C4-2B (cell line): ENCODE data around the gene CRELD1.

ENCODE experiments used
- ZFX ChIP-seq: fragments of 450-650 bp; IDR thresholded peaks from 2 replicates; pipeline ENCODE4 v1.6.1; 2017
- TF ChIP-seq, protein P1 (sequence below): fragments of 450-650 bp; conservative IDR thresholded peaks from 2 replicates; pipeline ENCODE4 v1.5.1; 2017; ENCODE audit warnings: mild to moderate bottlenecking

DNA sequence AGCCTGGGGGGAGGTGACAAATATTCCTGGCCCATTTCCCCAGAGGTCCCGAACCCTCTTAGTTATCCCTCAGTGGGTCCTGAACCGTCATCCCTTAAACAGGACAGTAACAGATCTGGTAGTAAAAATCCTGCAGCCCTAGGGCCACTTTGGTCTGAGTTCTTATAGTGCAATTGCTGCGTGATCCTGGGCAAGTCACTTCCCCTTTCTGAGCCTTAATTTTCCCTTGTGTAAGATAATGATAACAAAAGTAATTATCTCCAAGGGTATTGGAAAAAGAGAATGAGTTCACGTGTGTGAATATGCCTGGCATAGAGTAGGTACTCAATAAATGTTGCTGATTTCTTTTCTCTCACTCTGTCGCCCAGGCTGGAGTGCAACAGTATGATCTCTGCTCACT, 46.2 kb upstream of the CRELD1 start:
- TF ChIP-seq, protein P1, sequence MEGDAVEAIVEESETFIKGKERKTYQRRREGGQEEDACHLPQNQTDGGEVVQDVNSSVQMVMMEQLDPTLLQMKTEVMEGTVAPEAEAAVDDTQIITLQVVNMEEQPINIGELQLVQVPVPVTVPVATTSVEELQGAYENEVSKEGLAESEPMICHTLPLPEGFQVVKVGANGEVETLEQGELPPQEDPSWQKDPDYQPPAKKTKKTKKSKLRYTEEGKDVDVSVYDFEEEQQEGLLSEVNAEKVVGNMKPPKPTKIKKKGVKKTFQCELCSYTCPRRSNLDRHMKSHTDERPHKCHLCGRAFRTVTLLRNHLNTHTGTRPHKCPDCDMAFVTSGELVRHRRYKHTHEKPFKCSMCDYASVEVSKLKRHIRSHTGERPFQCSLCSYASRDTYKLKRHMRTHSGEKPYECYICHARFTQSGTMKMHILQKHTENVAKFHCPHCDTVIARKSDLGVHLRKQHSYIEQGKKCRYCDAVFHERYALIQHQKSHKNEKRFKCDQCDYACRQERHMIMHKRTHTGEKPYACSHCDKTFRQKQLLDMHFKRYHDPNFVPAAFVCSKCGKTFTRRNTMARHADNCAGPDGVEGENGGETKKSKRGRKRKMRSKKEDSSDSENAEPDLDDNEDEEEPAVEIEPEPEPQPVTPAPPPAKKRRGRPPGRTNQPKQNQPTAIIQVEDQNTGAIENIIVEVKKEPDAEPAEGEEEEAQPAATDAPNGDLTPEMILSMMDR: no peak
- TF ChIP-seq ZFX: no peak
